ENCODE measurements around the gene RABGAP1L.

Gene RABGAP1L

GRCh38 chr1:174190691-174191199, 31.4 kb downstream of the RABGAP1L start:
- H3K4me1 ChIP-seq (ENCODE audit: insufficient read depth, low read length): peaks cover 10% of the 10 kb centered on the region
- no peak overlapping the region for H3K4me3 ChIP-seq (ENCODE audit: low read length)
- H3K36me3 ChIP-seq (ENCODE audit: insufficient read depth, low read length): no peaks in the 10 kb centered on the region
- peak overlapping the region; percentile 61 for H2AFZ ChIP-seq (ENCODE audit: low read depth, low read length)
- H3K27me3 ChIP-seq (ENCODE audit: insufficient read depth, low read length): no peaks in the 10 kb centered on the region
- peaks cover 2% of the 10 kb centered on the region for H3K9me3 ChIP-seq (ENCODE audit: low read length)

- peaks cover 2% of the 10 kb centered on the region for H3K9me3 ChIP-seq (ENCODE audit: low read length)
- no peaks in the 10 kb centered on the region for H3K36me3 ChIP-seq (ENCODE audit: insufficient read depth, low read length)
- H3K27me3 ChIP-seq (ENCODE audit: insufficient read depth, low read length): no peaks in the 10 kb centered on the region
- no peak overlapping the region for H2AFZ ChIP-seq (ENCODE audit: low read depth, low read length)
- H3K4me3 ChIP-seq (ENCODE audit: low read length): no peak overlapping the region
- peaks cover 10% of the 10 kb centered on the region for H3K4me1 ChIP-seq (ENCODE audit: insufficient read depth, low read length)
These were observed 32.1 kb downstream of the RABGAP1L start for GRCh38 chr1:174191349-174191862.

GRCh38 chr1:174194461-174194860, 35.1 kb downstream of the RABGAP1L start:
- Histone ChIP-seq H3K9me3 (ENCODE audit: low read length) (no peaks in the 10 kb centered on the region), H3K4me1 (ENCODE audit: insufficient read depth, low read length) (peaks cover 10% of the 10 kb centered on the region), H2AFZ (ENCODE audit: low read depth, low read length) (no peak overlapping the region), H3K27me3 (ENCODE audit: insufficient read depth, low read length) (no peaks in the 10 kb centered on the region), H3K36me3 (ENCODE audit: insufficient read depth, low read length) (no peaks in the 10 kb centered on the region), H3K4me3 (ENCODE audit: low read length) (no peak overlapping the region)

DNA sequence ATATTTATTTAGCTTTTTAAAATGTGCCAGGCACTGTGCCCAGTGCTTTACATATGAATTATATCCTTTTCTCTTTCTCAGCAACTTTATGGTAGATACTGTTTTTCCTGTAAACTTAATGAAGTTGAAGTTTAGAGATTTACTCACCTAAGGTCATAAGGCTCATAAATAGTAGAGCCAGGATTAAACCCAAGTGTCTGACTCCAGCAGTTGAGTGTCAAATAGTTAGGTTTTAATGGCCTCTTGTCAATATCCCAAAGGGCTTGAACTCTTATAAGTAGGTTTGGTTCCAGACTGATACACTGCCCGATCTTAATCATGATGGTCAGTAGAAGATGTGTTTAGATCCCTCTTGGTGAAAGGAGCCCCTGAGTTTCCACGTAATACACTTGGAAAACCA, 37.8 kb downstream of the RABGAP1L start:
- H2AFZ ChIP-seq (ENCODE audit: low read depth, low read length): no peak overlapping the region
- H3K4me3 ChIP-seq (ENCODE audit: low read length): no peak overlapping the region
- no peaks in the 10 kb centered on the region for H3K4me1 ChIP-seq (ENCODE audit: insufficient read depth, low read length)
- no peaks in the 10 kb centered on the region for H3K9me3 ChIP-seq (ENCODE audit: low read length)
- H3K36me3 ChIP-seq (ENCODE audit: insufficient read depth, low read length): no peaks in the 10 kb centered on the region
- H3K27me3 ChIP-seq (ENCODE audit: insufficient read depth, low read length): no peaks in the 10 kb centered on the region

- no peaks in the 10 kb centered on the region for H3K27me3 ChIP-seq (ENCODE audit: insufficient read depth, low read length)
- H3K9me3 ChIP-seq (ENCODE audit: low read length): no peaks in the 10 kb centered on the region
- no peaks in the 10 kb centered on the region for H3K36me3 ChIP-seq (ENCODE audit: insufficient read depth, low read length)
- no peak overlapping the region for H3K4me3 ChIP-seq (ENCODE audit: low read length)
- no peaks in the 10 kb centered on the region for H3K4me1 ChIP-seq (ENCODE audit: insufficient read depth, low read length)
- H2AFZ ChIP-seq (ENCODE audit: low read depth, low read length): no peak overlapping the region
These were observed 38.2 kb downstream of the RABGAP1L start for GRCh38 chr1:174197547-174197946.

- H3K27me3 ChIP-seq (ENCODE audit: insufficient read depth, low read length): no peaks in the 10 kb centered on the region
- no peaks in the 10 kb centered on the region for H3K4me1 ChIP-seq (ENCODE audit: insufficient read depth, low read length)
- H2AFZ ChIP-seq (ENCODE audit: low read depth, low read length): no peak overlapping the region
- H3K36me3 ChIP-seq (ENCODE audit: insufficient read depth, low read length): no peaks in the 10 kb centered on the region
- no peaks in the 10 kb centered on the region for H3K9me3 ChIP-seq (ENCODE audit: low read length)
- no peak overlapping the region for H3K4me3 ChIP-seq (ENCODE audit: low read length)
These were observed 38.9 kb downstream of the RABGAP1L start for GRCh38 chr1:174198202-174198601.

DNA sequence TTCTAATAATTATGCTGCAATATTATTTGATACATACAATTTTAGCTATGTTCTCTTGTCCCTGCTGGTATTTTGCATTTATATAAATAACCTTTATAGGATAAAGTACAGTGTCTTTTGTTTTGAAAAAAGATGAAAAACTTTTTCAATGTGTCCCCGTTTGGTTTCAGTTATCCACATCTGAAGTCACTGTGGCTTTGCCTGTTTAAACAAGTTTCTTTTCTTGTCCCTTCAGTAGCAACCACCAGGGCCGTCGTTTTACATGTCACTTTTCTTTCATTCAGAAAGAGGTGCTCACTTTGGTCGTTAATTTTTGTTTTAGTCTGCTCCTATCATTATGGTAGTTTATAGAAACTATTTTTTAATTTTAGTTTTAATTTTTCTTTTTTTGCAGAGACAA, 41.4 kb downstream of the RABGAP1L start:
- no peak overlapping the region for H2AFZ ChIP-seq (ENCODE audit: low read depth, low read length)
- peaks cover 3% of the 10 kb centered on the region for H3K9me3 ChIP-seq (ENCODE audit: low read length)
- no peaks in the 10 kb centered on the region for H3K4me1 ChIP-seq (ENCODE audit: insufficient read depth, low read length)
- no peak overlapping the region for H3K4me3 ChIP-seq (ENCODE audit: low read length)
- no peaks in the 10 kb centered on the region for H3K36me3 ChIP-seq (ENCODE audit: insufficient read depth, low read length)
- H3K27me3 ChIP-seq (ENCODE audit: insufficient read depth, low read length): no peaks in the 10 kb centered on the region

GRCh38 chr1:174204697-174205308, 45.5 kb downstream of the RABGAP1L start:
- H3K36me3 ChIP-seq (ENCODE audit: insufficient read depth, low read length): no peaks in the 10 kb centered on the region
- no peak overlapping the region for H2AFZ ChIP-seq (ENCODE audit: low read depth, low read length)
- no peaks in the 10 kb centered on the region for H3K27me3 ChIP-seq (ENCODE audit: insufficient read depth, low read length)
- H3K9me3 ChIP-seq (ENCODE audit: low read length): peaks cover 3% of the 10 kb centered on the region
- no peak overlapping the region for H3K4me3 ChIP-seq (ENCODE audit: low read length)
- no peaks in the 10 kb centered on the region for H3K4me1 ChIP-seq (ENCODE audit: insufficient read depth, low read length)

- no peaks in the 10 kb centered on the region for H3K27me3 ChIP-seq (ENCODE audit: insufficient read depth, low read length)
- no peaks in the 10 kb centered on the region for H3K4me1 ChIP-seq (ENCODE audit: insufficient read depth, low read length)
- no peak overlapping the region for H3K4me3 ChIP-seq (ENCODE audit: low read length)
- H3K9me3 ChIP-seq (ENCODE audit: low read length): peaks cover 3% of the 10 kb centered on the region
- no peaks in the 10 kb centered on the region for H3K36me3 ChIP-seq (ENCODE audit: insufficient read depth, low read length)
- H2AFZ ChIP-seq (ENCODE audit: low read depth, low read length): no peak overlapping the region
These were observed 47.0 kb downstream of the RABGAP1L start for GRCh38 chr1:174206148-174206836.

DNA sequence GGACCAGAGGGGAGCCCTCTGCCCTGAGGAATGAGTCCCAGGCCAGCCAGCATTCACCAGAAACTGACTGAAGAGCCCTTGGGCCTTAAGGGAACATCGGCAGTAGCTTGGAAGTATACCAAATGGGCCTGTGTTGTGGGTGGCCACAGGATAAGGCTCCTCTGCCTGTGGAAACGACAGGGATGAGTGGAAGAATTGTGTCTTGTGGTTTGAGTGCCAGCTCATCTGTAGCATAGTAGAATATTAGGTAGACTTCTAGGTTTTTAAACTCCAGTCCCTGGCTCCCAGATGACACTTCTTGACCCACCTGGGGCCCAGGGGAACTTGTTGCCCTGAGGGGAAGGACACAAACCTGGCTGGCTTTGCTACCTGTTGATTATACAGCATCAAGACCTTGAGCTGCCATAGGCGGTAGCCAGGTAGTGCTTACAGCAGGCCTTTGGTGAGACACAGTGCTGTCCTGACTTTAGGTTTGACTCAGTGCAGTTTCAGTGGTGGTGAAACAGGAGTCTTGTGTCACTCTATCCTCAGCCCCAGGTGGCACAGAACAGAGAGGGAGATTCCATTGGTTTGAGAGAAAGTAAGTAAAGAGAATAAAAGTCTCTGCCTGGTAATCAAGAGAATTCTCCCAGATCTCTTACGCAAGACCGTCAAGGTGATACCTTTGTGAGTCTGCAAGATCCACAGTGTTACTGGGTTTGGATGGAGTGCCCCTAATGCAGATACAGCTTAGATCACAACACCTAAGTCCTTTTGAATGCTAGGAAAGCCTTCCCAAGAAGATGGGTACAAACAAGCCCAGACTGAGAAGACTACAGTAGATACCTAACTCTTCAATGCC, 50.2 kb downstream of the RABGAP1L start:
- no peaks in the 10 kb centered on the region for H3K27me3 ChIP-seq (ENCODE audit: insufficient read depth, low read length)
- H3K4me3 ChIP-seq (ENCODE audit: low read length): no peak overlapping the region
- no peak overlapping the region for H2AFZ ChIP-seq (ENCODE audit: low read depth, low read length)
- no peaks in the 10 kb centered on the region for H3K4me1 ChIP-seq (ENCODE audit: insufficient read depth, low read length)
- H3K9me3 ChIP-seq (ENCODE audit: low read length): peaks cover 1% of the 10 kb centered on the region
- no peaks in the 10 kb centered on the region for H3K36me3 ChIP-seq (ENCODE audit: insufficient read depth, low read length)

DNA sequence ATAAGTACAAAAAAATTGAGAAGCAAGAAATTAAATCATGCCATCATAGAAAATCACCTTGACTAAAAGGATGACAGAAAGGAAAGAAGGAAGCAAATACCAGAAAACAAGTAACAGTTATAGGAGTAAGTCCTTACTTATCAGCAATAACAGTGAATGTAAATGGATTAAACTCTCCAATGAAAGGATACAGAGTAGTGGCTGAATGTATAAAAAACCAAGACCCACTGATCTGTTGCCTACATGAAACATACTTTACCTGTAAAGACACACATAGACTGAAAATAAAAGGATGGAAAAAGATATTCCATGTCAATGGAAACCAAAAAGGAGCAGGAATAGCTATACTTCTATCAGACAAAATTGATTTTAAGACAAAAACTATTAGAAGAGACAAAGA, 52.2 kb downstream of the RABGAP1L start:
- no peaks in the 10 kb centered on the region for H3K9me3 ChIP-seq (ENCODE audit: low read length)
- no peaks in the 10 kb centered on the region for H3K4me1 ChIP-seq (ENCODE audit: insufficient read depth, low read length)
- no peaks in the 10 kb centered on the region for H3K27me3 ChIP-seq (ENCODE audit: insufficient read depth, low read length)
- H3K36me3 ChIP-seq (ENCODE audit: insufficient read depth, low read length): no peaks in the 10 kb centered on the region
- no peak overlapping the region for H2AFZ ChIP-seq (ENCODE audit: low read depth, low read length)
- no peak overlapping the region for H3K4me3 ChIP-seq (ENCODE audit: low read length)

GRCh38 chr1:174215766-174216165, 56.4 kb downstream of the RABGAP1L start:
- no peaks in the 10 kb centered on the region for H3K36me3 ChIP-seq (ENCODE audit: insufficient read depth, low read length)
- no peak overlapping the region for H3K4me3 ChIP-seq (ENCODE audit: low read length)
- no peaks in the 10 kb centered on the region for H3K4me1 ChIP-seq (ENCODE audit: insufficient read depth, low read length)
- H2AFZ ChIP-seq (ENCODE audit: low read depth, low read length): no peak overlapping the region
- H3K9me3 ChIP-seq (ENCODE audit: low read length): no peaks in the 10 kb centered on the region
- no peaks in the 10 kb centered on the region for H3K27me3 ChIP-seq (ENCODE audit: insufficient read depth, low read length)

DNA sequence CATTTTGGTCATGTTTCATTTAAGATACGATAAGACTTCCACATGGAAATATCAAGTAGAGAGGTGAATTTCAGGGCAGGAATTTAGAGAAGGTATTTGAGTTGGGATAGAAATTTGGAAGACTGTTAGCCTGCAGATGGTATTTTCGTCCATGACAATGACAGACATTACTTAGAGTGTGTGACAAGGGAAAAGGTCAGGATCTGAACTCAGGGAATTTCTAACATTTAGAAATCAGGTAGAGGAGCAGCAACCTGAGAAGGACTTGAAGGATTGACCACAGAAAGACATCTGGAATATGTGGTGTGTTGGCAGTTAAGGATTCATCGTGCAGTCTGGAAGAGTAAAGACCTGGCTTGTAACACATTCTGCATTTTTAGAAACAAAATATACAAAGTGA, 57.9 kb downstream of the RABGAP1L start:
- H3K4me3 ChIP-seq (ENCODE audit: low read length): no peak overlapping the region
- H2AFZ ChIP-seq (ENCODE audit: low read depth, low read length): no peak overlapping the region
- H3K4me1 ChIP-seq (ENCODE audit: insufficient read depth, low read length): no peaks in the 10 kb centered on the region
- H3K27me3 ChIP-seq (ENCODE audit: insufficient read depth, low read length): no peaks in the 10 kb centered on the region
- H3K36me3 ChIP-seq (ENCODE audit: insufficient read depth, low read length): no peaks in the 10 kb centered on the region
- H3K9me3 ChIP-seq (ENCODE audit: low read length): no peaks in the 10 kb centered on the region

All from neuron (in vitro differentiated cells).